Upper lobe of left lung (tissue), 4 donors: ENCODE results near the gene MCF2L2.

Source experiments
- EP300 ChIP-seq, 4 donors: sonication (generic); formaldehyde crosslinking; IDR thresholded peaks; one replicate each; pipeline ENCODE4 v1.5.1; 2017; ENCODE audit warnings: antibody characterized with exemption in 4 of 4, control low read depth in 2 of 4
- POLR2AphosphoS5 ChIP-seq, 2 donors: sonication (generic); formaldehyde crosslinking; IDR thresholded peaks; one replicate each; pipeline ENCODE4 v1.5.1; 2017; ENCODE audit warnings: antibody characterized with exemption in 2 of 2
- TF ChIP-seq, protein P1 (sequence below), 6 experiments: fragments of 450-650 bp in 4 of 6; fragments of 200-600 bp in 2 of 6; sonication (generic) in 2 of 6; IDR thresholded peaks; one replicate each; pipeline ENCODE4 v1.5.1; 2016 to 2019; ENCODE audit warnings: antibody characterized with exemption in 6 of 6

- TF ChIP-seq, protein P1, sequence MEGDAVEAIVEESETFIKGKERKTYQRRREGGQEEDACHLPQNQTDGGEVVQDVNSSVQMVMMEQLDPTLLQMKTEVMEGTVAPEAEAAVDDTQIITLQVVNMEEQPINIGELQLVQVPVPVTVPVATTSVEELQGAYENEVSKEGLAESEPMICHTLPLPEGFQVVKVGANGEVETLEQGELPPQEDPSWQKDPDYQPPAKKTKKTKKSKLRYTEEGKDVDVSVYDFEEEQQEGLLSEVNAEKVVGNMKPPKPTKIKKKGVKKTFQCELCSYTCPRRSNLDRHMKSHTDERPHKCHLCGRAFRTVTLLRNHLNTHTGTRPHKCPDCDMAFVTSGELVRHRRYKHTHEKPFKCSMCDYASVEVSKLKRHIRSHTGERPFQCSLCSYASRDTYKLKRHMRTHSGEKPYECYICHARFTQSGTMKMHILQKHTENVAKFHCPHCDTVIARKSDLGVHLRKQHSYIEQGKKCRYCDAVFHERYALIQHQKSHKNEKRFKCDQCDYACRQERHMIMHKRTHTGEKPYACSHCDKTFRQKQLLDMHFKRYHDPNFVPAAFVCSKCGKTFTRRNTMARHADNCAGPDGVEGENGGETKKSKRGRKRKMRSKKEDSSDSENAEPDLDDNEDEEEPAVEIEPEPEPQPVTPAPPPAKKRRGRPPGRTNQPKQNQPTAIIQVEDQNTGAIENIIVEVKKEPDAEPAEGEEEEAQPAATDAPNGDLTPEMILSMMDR (IDR thresholded peaks at IDR 0.05): no peak
- no peak for TF ChIP-seq EP300 (IDR thresholded peaks at IDR 0.05)
- TF ChIP-seq POLR2AphosphoS5 (IDR thresholded peaks at IDR 0.05): no peak
These were observed 249.9 kb downstream of the MCF2L2 start for GRCh38 chr3:183178512-183178832.
